ENCODE results near the gene PHTF2. TPM values are rescaled to one million over a fixed set of nuclear protein-coding genes. Genes with fewer than 3 reads are reported as not detected.
"Not testable (repeated sequence)": the region's sequence is repeated elsewhere in the genome, so short reads cannot be mapped to it uniquely, and the experiment has no call there.

Gene PHTF2
- total and polyA plus RNA-seq, 2 of the 4 experiments (the other 2 are of a cell fraction) = 28.3 to 69.9 TPM

DNA sequence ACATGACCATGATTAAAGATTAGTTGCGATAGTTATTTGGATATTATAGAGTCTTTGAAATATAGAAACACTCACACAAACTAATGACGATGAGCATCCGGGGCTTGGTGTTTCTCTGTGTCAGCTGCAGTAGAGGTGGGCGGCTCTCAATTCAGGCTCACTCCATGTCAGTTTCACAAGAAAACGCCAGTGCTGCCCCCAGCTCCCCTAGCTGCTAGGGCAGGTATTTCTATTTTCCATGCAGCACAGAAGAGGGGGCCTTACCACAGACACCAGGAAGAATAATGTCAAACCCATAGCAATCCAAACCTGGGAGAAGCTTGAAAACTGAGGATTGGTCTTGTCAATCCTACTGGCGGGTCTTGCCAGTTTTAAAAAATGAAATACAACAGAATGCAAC lies 197.1 kb downstream of the PHTF2 start:
- CTCF ChIA-PET = no interaction called here
- H4K8ac ChIP-seq (ENCODE audit: low read depth in 2 of 2, low read length in 2 of 2) = no peak overlapping the region
- H3K79me1 ChIP-seq (ENCODE audit: low read depth in 1 of 2, low read length in 2 of 2) = no peaks in the 10 kb centered on the region
- in situ Hi-C loops (cut with MboI; ENCODE audit: low sequenced_read_pairs) (no loop called here), intact Hi-C loops (cut with micrococcal nuclease) (no loop called here), dilution Hi-C loops (cut with HindIII; ENCODE audit: low sequenced_read_pairs, unreplicated experiment) (no loop called here)
- ATAC-seq (ENCODE audit: low read depth) (peak; percentile 46), DNase-seq (peak; percentile 24)
- no peak overlapping the region for H2BK15ac ChIP-seq (ENCODE audit: low read depth, low read length)
- H2AFZ ChIP-seq (replicated peaks; ENCODE audit: low read length, poor library complexity) = no peak overlapping the region
- H2AK9ac ChIP-seq (replicated peaks; ENCODE audit: low read depth, low read length, poor library complexity) = no peak overlapping the region
- no peak overlapping the region for H3K56ac ChIP-seq (ENCODE audit: extremely low read depth, insufficient read depth, low read length)
- H2BK5ac ChIP-seq (ENCODE audit: low read depth, low read length, poor library complexity, severe bottlenecking) = no peak overlapping the region
- no peaks in the 10 kb centered on the region for H3K9me3 ChIP-seq (ENCODE audit: control insufficient read depth, insufficient read depth, low read length)
- H4K20me1 ChIP-seq (ENCODE audit: insufficient read depth, low read length) = no peaks in the 10 kb centered on the region
- H3K14ac ChIP-seq (replicated peaks; ENCODE audit: low read depth, low read length) = no peak overlapping the region; the same call in 1 of the 2 replicates
- no peak overlapping the region for H2BK20ac ChIP-seq (ENCODE audit: low read depth, low read length)
- H3K36me3 ChIP-seq (ENCODE audit: control insufficient read depth, insufficient read depth, low read length) = no peaks in the 10 kb centered on the region
- no peaks in the 10 kb centered on the region for H3K27me3 ChIP-seq (ENCODE audit: control insufficient read depth, insufficient read depth, low read length)
- no peak overlapping the region for H2BK120ac ChIP-seq (ENCODE audit: low read depth, low read length)
- no TSS peak for BruUV-seq (replicated peaks)
- H2AK5ac ChIP-seq (ENCODE audit: low read depth, low read length) = no peak overlapping the region
- no peak overlapping the region for H3K9ac ChIP-seq (ENCODE audit: low read depth, low read length)
- H3K18ac ChIP-seq (ENCODE audit: low read depth, low read length) = no peak overlapping the region
- WGBS, 2 experiments (ENCODE audit: extremely low coverage in 2 of 2, insufficient read length in 1 of 2) = no CpG with 5 or more reads among the region's 6 CpGs
- no peak overlapping the region for H3K23ac ChIP-seq (ENCODE audit: low read depth, low read length)
- TF ChIP-seq, protein P1, sequence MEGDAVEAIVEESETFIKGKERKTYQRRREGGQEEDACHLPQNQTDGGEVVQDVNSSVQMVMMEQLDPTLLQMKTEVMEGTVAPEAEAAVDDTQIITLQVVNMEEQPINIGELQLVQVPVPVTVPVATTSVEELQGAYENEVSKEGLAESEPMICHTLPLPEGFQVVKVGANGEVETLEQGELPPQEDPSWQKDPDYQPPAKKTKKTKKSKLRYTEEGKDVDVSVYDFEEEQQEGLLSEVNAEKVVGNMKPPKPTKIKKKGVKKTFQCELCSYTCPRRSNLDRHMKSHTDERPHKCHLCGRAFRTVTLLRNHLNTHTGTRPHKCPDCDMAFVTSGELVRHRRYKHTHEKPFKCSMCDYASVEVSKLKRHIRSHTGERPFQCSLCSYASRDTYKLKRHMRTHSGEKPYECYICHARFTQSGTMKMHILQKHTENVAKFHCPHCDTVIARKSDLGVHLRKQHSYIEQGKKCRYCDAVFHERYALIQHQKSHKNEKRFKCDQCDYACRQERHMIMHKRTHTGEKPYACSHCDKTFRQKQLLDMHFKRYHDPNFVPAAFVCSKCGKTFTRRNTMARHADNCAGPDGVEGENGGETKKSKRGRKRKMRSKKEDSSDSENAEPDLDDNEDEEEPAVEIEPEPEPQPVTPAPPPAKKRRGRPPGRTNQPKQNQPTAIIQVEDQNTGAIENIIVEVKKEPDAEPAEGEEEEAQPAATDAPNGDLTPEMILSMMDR (conservative IDR thresholded peaks at IDR 0.05; ENCODE audit: low read depth, low read length) = 0 out of 2 replicates have a peak, but pooled peaks have one; percentile 3
- TF ChIP-seq CHD1 (IDR thresholded peaks at IDR 0.05; ENCODE audit: low read depth, low read length) = no peak
- H3K4me3 ChIP-seq (ENCODE audit: insufficient read depth, low read depth, low read length) = no peak overlapping the region
- no peak overlapping the region for H3K4ac ChIP-seq (ENCODE audit: low read depth, low read length)
- no peaks in the 10 kb centered on the region for H3K9me1 ChIP-seq (ENCODE audit: insufficient read depth, low read length)
- no peak overlapping the region for H3K4me2 ChIP-seq (ENCODE audit: low read depth, low read length)
- no peak overlapping the region for H3K27ac ChIP-seq (ENCODE audit: insufficient read depth, low read length)
- POLR2A ChIA-PET (ENCODE audit: unreplicated experiment) = no interaction called here
- no peak overlapping the region for H4K5ac ChIP-seq (ENCODE audit: low read depth, low read length)
- no peak overlapping the region for H4K91ac ChIP-seq (ENCODE audit: insufficient read depth, low read depth, low read length)
- H3K4me1 ChIP-seq (ENCODE audit: control insufficient read depth, insufficient read depth, low read length) = no peaks in the 10 kb centered on the region; the same call in 1 of the 2 replicates

DNA sequence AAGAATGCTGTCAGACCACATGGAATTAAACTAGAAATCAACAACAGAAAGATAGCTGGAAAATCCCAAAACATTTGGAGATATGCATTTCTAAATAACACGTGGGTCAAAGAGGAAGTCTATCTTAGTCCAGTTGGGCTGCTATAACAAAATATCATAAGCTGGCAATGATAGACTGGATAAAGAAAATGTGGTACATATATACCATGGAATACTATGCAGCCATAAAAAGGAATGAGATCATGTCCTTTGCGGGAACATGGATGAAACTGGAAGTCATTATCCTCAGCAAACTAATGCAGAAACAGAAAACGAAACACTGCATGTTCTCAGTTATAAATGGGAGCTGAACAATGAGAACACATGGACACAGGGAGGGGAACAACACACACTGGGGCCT lies 200.6 kb downstream of the PHTF2 start:
- H3K9ac ChIP-seq (ENCODE audit: low read depth, low read length); H3K27ac ChIP-seq (ENCODE audit: insufficient read depth, low read length); H3K14ac ChIP-seq (replicated peaks; ENCODE audit: low read depth, low read length); H3K36me3 ChIP-seq (ENCODE audit: control insufficient read depth, insufficient read depth, low read length); H2AFZ ChIP-seq (replicated peaks; ENCODE audit: low read length, poor library complexity); dilution Hi-C loops (cut with HindIII; ENCODE audit: low sequenced_read_pairs, unreplicated experiment); H2BK5ac ChIP-seq (ENCODE audit: low read depth, low read length, poor library complexity, severe bottlenecking); DNase-seq; H3K79me1 ChIP-seq (ENCODE audit: low read depth in 1 of 2, low read length in 2 of 2); H2BK120ac ChIP-seq (ENCODE audit: low read depth, low read length); H3K18ac ChIP-seq (ENCODE audit: low read depth, low read length); H4K20me1 ChIP-seq (ENCODE audit: insufficient read depth, low read length); H4K8ac ChIP-seq (ENCODE audit: low read depth in 2 of 2, low read length in 2 of 2); H3K9me1 ChIP-seq (ENCODE audit: insufficient read depth, low read length); H2BK15ac ChIP-seq (ENCODE audit: low read depth, low read length); in situ Hi-C loops (cut with MboI; ENCODE audit: low sequenced_read_pairs); H2AK5ac ChIP-seq (ENCODE audit: low read depth, low read length); intact Hi-C loops (cut with micrococcal nuclease); BruUV-seq (replicated peaks); ATAC-seq (ENCODE audit: low read depth); H3K27me3 ChIP-seq (ENCODE audit: control insufficient read depth, insufficient read depth, low read length); H2BK20ac ChIP-seq (ENCODE audit: low read depth, low read length); H3K4me1 ChIP-seq (ENCODE audit: control insufficient read depth, insufficient read depth, low read length); POLR2A ChIA-PET (ENCODE audit: unreplicated experiment); H3K4ac ChIP-seq (ENCODE audit: low read depth, low read length); H3K4me3 ChIP-seq (ENCODE audit: insufficient read depth, low read depth, low read length); H3K4me2 ChIP-seq (ENCODE audit: low read depth, low read length); H4K5ac ChIP-seq (ENCODE audit: low read depth, low read length); CTCF ChIA-PET; H2AK9ac ChIP-seq (replicated peaks; ENCODE audit: low read depth, low read length, poor library complexity); H3K23ac ChIP-seq (ENCODE audit: low read depth, low read length); H3K9me3 ChIP-seq (ENCODE audit: control insufficient read depth, insufficient read depth, low read length); H4K91ac ChIP-seq (ENCODE audit: insufficient read depth, low read depth, low read length); H3K56ac ChIP-seq (ENCODE audit: extremely low read depth, insufficient read depth, low read length): not testable (repeated sequence)
- no CpG with 5 or more reads among the region's 3 CpGs for WGBS, 2 experiments (ENCODE audit: extremely low coverage in 2 of 2, insufficient read length in 1 of 2)

Data from IMR-90 (cell line).